ENCODE data around the gene MED8. TPM values are rescaled to one million over a fixed set of nuclear protein-coding genes. Genes with fewer than 3 reads are reported as not detected.
A peak's percentile ranks its signal among the peaks of the same experiment; 100 is the strongest.

MED8 gene
- total and polyA plus RNA-seq, 9 of the 15 experiments (the other 6 are each of a cell fraction or from before 2014, with no cell fraction given): 23.0 to 120 (median 56.4) TPM

DNA sequence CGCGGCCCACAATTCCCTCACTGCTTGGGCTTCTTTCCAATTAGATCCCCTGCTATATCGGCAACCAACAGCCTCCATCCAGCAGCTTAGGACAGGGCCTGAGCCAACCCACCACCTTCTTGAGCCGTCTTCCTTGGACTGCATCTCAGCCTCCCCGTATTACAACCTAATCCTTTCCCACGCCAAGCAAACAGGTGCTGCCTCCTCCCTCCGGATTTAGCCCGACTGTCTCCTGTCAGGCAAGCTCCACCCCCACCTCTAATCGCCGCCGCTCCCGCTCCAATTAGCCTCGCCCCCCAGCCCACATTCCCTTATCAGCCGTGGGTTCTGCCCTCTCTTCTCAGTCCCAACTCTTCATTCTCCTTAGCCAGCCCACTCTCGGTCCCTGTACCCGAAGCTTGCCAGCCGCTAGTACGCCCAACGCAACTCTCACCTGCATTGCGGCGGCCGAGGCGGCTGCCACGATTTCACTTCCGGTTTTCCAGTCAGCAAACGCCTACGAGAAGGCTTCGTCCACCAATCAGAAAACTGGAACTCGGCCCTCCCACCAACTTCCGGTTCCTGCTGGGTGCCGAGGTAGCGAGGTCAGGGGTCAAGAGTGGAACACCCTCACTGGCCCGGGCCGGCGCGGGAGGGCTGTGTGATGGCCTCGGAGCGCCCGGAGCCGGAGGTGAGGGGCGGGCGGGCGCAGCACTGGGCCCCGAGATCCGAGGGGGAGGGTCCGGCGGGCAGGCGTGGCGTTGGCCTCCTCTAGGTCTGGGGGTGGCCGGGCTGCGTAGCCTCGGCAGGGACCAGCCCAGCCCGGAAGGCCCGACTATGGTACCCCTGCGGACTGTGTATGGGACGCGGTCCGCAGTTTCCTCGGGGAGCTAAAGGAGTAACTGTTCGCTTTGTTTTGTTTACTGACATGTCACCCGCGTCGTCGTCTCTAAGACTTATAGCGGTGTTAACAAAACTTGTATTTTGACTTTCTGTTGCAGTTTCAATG is at the start of gene MED8, which contains the start of gene SZT2 (continued):
- TF ChIP-seq, protein P1, sequence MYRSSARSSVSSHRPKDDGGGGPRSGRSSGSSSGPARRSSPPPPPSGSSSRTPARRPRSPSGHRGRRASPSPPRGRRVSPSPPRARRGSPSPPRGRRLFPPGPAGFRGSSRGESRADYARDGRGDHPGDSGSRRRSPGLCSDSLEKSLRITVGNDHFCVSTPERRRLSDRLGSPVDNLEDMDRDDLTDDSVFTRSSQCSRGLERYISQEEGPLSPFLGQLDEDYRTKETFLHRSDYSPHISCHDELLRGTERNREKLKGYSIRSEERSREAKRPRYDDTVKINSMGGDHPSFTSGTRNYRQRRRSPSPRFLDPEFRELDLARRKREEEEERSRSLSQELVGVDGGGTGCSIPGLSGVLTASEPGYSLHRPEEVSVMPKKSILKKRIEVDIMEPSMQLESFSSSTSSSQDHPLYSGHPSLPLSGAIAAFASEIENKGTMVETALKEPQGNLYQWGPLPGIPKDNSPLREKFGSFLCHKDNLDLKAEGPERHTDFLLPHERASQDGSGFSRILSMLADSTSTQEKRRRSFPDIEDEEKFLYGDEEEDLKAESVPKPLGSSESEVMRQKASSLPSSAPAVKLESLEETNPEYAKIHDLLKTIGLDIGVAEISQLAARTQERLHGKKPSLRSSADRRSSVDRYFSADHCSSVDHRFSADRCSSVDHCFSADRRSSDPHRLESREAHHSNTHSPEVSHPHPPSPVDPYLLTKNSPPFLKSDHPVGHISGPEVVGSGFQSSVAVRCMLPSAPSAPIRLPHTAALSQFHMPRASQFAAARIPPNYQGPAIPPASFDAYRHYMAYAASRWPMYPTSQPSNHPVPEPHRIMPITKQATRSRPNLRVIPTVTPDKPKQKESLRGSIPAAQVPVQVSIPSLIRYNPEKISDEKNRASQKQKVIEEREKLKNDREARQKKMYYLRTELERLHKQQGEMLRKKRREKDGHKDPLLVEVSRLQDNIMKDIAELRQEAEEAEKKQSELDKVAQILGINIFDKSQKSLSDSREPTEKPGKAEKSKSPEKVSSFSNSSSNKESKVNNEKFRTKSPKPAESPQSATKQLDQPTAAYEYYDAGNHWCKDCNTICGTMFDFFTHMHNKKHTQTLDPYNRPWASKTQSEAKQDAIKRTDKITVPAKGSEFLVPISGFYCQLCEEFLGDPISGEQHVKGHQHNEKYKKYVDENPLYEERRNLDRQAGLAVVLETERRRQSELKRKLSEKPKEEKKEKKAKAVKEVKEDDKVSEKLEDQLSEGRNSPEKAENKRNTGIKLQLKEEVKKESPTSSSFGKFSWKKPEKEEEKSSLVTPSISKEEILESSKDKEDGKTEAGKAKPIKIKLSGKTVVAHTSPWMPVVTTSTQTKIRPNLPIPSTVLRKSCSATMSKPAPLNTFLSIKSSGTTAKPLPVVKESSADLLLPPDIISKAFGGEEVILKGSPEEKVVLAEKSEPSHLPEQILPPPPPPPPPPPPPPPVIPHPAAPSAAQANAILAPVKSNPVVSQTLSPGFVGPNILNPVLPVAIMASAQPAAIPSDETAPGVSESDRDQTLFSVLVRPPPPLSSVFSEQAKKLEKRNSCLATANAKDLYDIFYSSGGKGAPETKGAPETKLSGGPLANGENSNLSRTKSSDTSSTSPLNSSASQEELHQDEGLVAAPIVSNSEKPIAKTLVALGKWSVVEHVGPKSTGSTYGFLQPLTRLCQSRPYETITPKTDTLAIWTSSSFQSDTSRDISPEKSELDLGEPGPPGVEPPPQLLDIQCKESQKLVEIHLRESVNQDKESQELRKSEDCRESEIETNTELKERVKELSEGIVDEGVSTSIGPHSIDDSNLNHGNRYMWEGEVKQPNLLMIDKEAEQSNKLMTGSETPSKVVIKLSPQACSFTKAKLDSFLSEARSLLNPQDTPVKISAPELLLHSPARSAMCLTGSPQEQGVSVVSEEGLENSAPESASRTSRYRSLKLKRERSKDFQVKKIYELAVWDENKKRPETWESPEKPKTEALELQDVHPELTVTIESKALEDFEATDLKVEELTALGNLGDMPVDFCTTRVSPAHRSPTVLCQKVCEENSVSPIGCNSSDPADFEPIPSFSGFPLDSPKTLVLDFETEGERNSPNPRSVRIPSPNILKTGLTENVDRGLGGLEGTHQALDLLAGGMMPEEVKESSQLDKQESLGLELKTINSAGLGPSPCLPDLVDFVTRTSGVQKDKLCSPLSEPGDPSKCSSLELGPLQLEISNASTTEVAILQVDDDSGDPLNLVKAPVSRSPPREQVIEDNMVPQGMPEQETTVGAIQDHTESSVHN (IDR thresholded peaks at IDR 0.05; ENCODE audit: borderline replicate concordance in 1 of 2, low read depth in 1 of 2): peak in 1 of 2 experiments; percentile 87; a peak in 1 of 4 replicates
- TF ChIP-seq SUPT5H (IDR thresholded peaks at IDR 0.05) (peak; percentile 99), ZNF444 (CRISPR knock-in tag; IDR thresholded peaks at IDR 0.05) (no peak), EGR1 (conservative IDR thresholded peaks at IDR 0.05) (peak; percentile 96), ZNF431 (CRISPR knock-in tag; IDR thresholded peaks at IDR 0.05) (no peak), ARHGAP35 (IDR thresholded peaks at IDR 0.05; ENCODE audit: partially characterized antibody) (peak; percentile 37), OTX1 (CRISPR knock-in tag; IDR thresholded peaks at IDR 0.05) (peak; percentile 82), PHF21A (IDR thresholded peaks at IDR 0.05; ENCODE audit: borderline replicate concordance, low read depth) (0 out of 2 replicates have a peak, but pooled peaks have one; percentile 17), PML (IDR thresholded peaks at IDR 0.05; ENCODE audit: low read length) (peak; percentile 69; the same call in 1 of the 2 replicates), RNF2 (IDR thresholded peaks at IDR 0.05) (0 out of 2 replicates have a peak, but pooled peaks have one; percentile 56), TAF1 (IDR thresholded peaks at IDR 0.05; ENCODE audit: control insufficient read depth, extremely low read depth, insufficient read depth, low read length, severe bottlenecking) (peak; percentile 56)
